IMR-90 (cell line): ENCODE measurements around the gene VPS25. TPM values are rescaled to one million over a fixed set of nuclear protein-coding genes. Genes with fewer than 3 reads are reported as not detected.

Experiments
- ATAC-seq: fragments of 200-7000 bp; cut with Tn5 transposase; 2 replicates; pipeline ENCODE4 v1.9.1; 2020; ENCODE audit warnings: low read depth, mild to moderate bottlenecking, moderate library complexity
- BruUV-seq: library from RNA; stranded (reverse); fragments of 400-500 nt; replicated peaks from 2 replicates; lab custom pipeline; 2021; lab: Mats Ljungman, UMichigan
- CTCF ChIA-PET: fragments of 300-600 bp; formaldehyde crosslinking; extraction: SDS; loops from one replicate; lab custom pipeline; 2021; ENCODE audit warnings: antibody characterized with exemption; lab: Yijun Ruan, JAX
- POLR2A ChIA-PET: fragments of 300-600 bp; sonication (Branson Sonifier 250); formaldehyde crosslinking; loops from one replicate; lab custom pipeline; 2022; ENCODE audit warnings: antibody characterized with exemption; ENCODE audit not compliant: unreplicated experiment; lab: Charles Lee
- DNase-seq: peaks from one replicate; pipeline ENCODE4 v3.0.0; 2013
- H2AFZ ChIP-seq: replicated peaks from 2 replicates; pipeline ENCODE3; 2013; ENCODE audit warnings: low read length, mild to moderate bottlenecking; ENCODE audit not compliant: poor library complexity
- H2AK5ac ChIP-seq: 2 replicates; pipeline ENCODE4 v1.6.1; 2013; ENCODE audit warnings: low read depth, low read length, inconsistent platforms
- H2AK9ac ChIP-seq: replicated peaks from 2 replicates; pipeline ENCODE3; 2013; ENCODE audit warnings: mild to moderate bottlenecking, low read depth, low read length, moderate library complexity; ENCODE audit not compliant: poor library complexity
- H2BK120ac ChIP-seq: 2 replicates; pipeline ENCODE4 v1.6.1; 2013; ENCODE audit warnings: low read depth, low read length, inconsistent platforms
- H2BK15ac ChIP-seq: 3 replicates; pipeline ENCODE4 v1.6.1; 2013; ENCODE audit warnings: low read depth, low read length, inconsistent platforms
- H2BK20ac ChIP-seq: 2 replicates; pipeline ENCODE4 v1.6.1; 2013; ENCODE audit warnings: low read depth, mild to moderate bottlenecking, inconsistent platforms, low read length, moderate library complexity
- H2BK5ac ChIP-seq: 2 replicates; pipeline ENCODE4 v1.6.1; 2013; ENCODE audit warnings: mild to moderate bottlenecking, low read depth, low read length, inconsistent platforms; ENCODE audit not compliant: poor library complexity, severe bottlenecking
- H3K14ac ChIP-seq: replicated peaks from 2 replicates; pipeline ENCODE4 v1.6.1; 2013; ENCODE audit warnings: low read depth, low read length, inconsistent platforms
- H3K18ac ChIP-seq: 2 replicates; pipeline ENCODE4 v1.6.1; 2013; ENCODE audit warnings: low read depth, low read length, control low read depth
- H3K23ac ChIP-seq: 2 replicates; pipeline ENCODE4 v1.6.1; 2013; ENCODE audit warnings: low read depth, low read length, inconsistent platforms
- H3K27ac ChIP-seq: 2 replicates; pipeline ENCODE4 v1.5.1; 2013; ENCODE audit warnings: mild to moderate bottlenecking, control low read depth, low read length; ENCODE audit not compliant: insufficient read depth
- H3K27me3 ChIP-seq: 2 replicates; pipeline ENCODE4 v1.6.1; 2013; ENCODE audit warnings: low read length; ENCODE audit not compliant: control insufficient read depth, insufficient read depth
- H3K36me3 ChIP-seq: 2 replicates; pipeline ENCODE4 v1.6.1; 2013; ENCODE audit warnings: low read length, mixed read lengths; ENCODE audit not compliant: control insufficient read depth, insufficient read depth
- H3K4ac ChIP-seq: 2 replicates; pipeline ENCODE4 v1.6.1; 2013; ENCODE audit warnings: low read depth, low read length, inconsistent platforms
- H3K4me1 ChIP-seq: 2 replicates; pipeline ENCODE4 v1.6.1; 2013; ENCODE audit warnings: low read length, mixed read lengths; ENCODE audit not compliant: control insufficient read depth, insufficient read depth
- H3K4me2 ChIP-seq: 2 replicates; pipeline ENCODE4 v1.6.1; 2013; ENCODE audit warnings: low read depth, mild to moderate bottlenecking, control low read depth, low read length, moderate library complexity
- H3K4me3 ChIP-seq: 2 replicates; pipeline ENCODE4 v1.5.1; 2013; ENCODE audit warnings: low read depth, mild to moderate bottlenecking, control low read depth, low read length, moderate library complexity; ENCODE audit not compliant: insufficient read depth
- H3K56ac ChIP-seq: 2 replicates; pipeline ENCODE4 v1.6.1; 2013; ENCODE audit warnings: low read length, inconsistent platforms; ENCODE audit not compliant: insufficient read depth; ENCODE audit errors: extremely low read depth
- H3K79me1 ChIP-seq, 2 experiments: 2 replicates each; pipeline ENCODE4 v1.6.1; 2013; ENCODE audit warnings: low read length in 2 of 2, inconsistent platforms in 1 of 2, low read depth in 1 of 2
- H3K9ac ChIP-seq: 2 replicates; pipeline ENCODE4 v1.6.1; 2013; ENCODE audit warnings: low read depth, low read length, control low read depth
- H3K9me1 ChIP-seq: 2 replicates; pipeline ENCODE4 v1.6.1; 2013; ENCODE audit warnings: low read length, inconsistent platforms; ENCODE audit not compliant: insufficient read depth
- H3K9me3 ChIP-seq: 2 replicates; pipeline ENCODE4 v1.6.1; 2013; ENCODE audit warnings: low read length; ENCODE audit not compliant: control insufficient read depth, insufficient read depth
- H4K20me1 ChIP-seq: 2 replicates; pipeline ENCODE4 v1.6.1; 2013; ENCODE audit warnings: low read length, inconsistent platforms; ENCODE audit not compliant: insufficient read depth
- H4K5ac ChIP-seq: 2 replicates; pipeline ENCODE4 v1.6.1; 2013; ENCODE audit warnings: mild to moderate bottlenecking, low read depth, low read length, control low read depth
- H4K8ac ChIP-seq, 2 experiments: 2 replicates each; pipeline ENCODE4 v1.6.1; 2013; ENCODE audit warnings: low read depth in 2 of 2, low read length in 2 of 2, control low read depth in 1 of 2, inconsistent platforms in 1 of 2
- H4K91ac ChIP-seq: 2 replicates; pipeline ENCODE4 v1.6.1; 2013; ENCODE audit warnings: low read depth, low read length, inconsistent platforms; ENCODE audit not compliant: insufficient read depth
- BHLHE40 ChIP-seq: fragments of 150-350 bp; IDR thresholded peaks from 2 replicates; pipeline ENCODE4 v1.6.1; 2016; ENCODE audit warnings: mild to moderate bottlenecking, low read depth, low read length
- CEBPB ChIP-seq: IDR thresholded peaks from 2 replicates; pipeline ENCODE4 v1.6.1; 2012; ENCODE audit warnings: low read depth, low read length, improper control_type of control experiment
- CHD1 ChIP-seq: IDR thresholded peaks from 2 replicates; pipeline ENCODE4 v1.6.1; 2012; ENCODE audit warnings: low read depth, low read length, improper control_type of control experiment
- FOS ChIP-seq: fragments of 150-350 bp; IDR thresholded peaks from 2 replicates; pipeline ENCODE4 v1.6.1; 2016; ENCODE audit warnings: low read depth, low read length
- MAZ ChIP-seq: IDR thresholded peaks from 2 replicates; pipeline ENCODE4 v1.6.1; 2012; ENCODE audit warnings: low read depth, mild to moderate bottlenecking, low read length, improper control_type of control experiment, moderate library complexity, borderline replicate concordance
- MXI1 ChIP-seq: IDR thresholded peaks from 2 replicates; pipeline ENCODE4 v1.6.1; 2012; ENCODE audit warnings: low read depth, mild to moderate bottlenecking, low read length, moderate library complexity, borderline replicate concordance
- NFE2L2 ChIP-seq: fragments of 150-350 bp; IDR thresholded peaks from 2 replicates; pipeline ENCODE4 v1.6.1; 2016; ENCODE audit warnings: low read depth, mild to moderate bottlenecking, low read length
- POLR2A ChIP-seq: IDR thresholded peaks from 2 replicates; pipeline ENCODE4 v1.6.1; 2012; ENCODE audit warnings: mild to moderate bottlenecking, low read depth, low read length
- RAD21 ChIP-seq: IDR thresholded peaks from 2 replicates; pipeline ENCODE4 v1.6.1; 2012; ENCODE audit warnings: low read length, improper control_type of control experiment
- RCOR1 ChIP-seq: IDR thresholded peaks from 2 replicates; pipeline ENCODE4 v1.6.1; 2012; ENCODE audit warnings: mild to moderate bottlenecking, low read length, improper control_type of control experiment; ENCODE audit not compliant: insufficient replicate concordance
- WGBS, 2 experiments: methylation state at CpG; one replicate each; pipeline versions ENCODE4 v1.1.5 to v1.1.7; 2013; ENCODE audit warnings: missing lambda C conversion rate in 2 of 2; ENCODE audit not compliant: insufficient read length in 1 of 2; ENCODE audit errors: extremely low coverage in 2 of 2; 5-methylcytosine and 5-hydroxymethylcytosine counted together
- dilution Hi-C: fragments of 300-500 bp; cut with HindIII; formaldehyde crosslinking; loops from one replicate; pipeline ENCODE4 v1.14.3; 2018; ENCODE audit warnings: low sequenced_read_pairs; ENCODE audit not compliant: unreplicated experiment
- in situ Hi-C: fragments of 300-500 bp; cut with MboI; formaldehyde crosslinking; loops from 3 replicates; pipeline ENCODE4 v1.14.3; 2019; ENCODE audit warnings: low sequenced_read_pairs, inconsistent platforms, mixed read lengths
- intact Hi-C: fragments of 100-400 bp; cut with micrococcal nuclease; formaldehyde crosslinking; loops from 2 replicates; pipeline ENCODE4 v1.10.0; 2022
- polyA plus RNA-seq, 3 experiments: library from polyadenylated mRNA; depleted of rRNA; stranded (reverse); fragments of >200 nt; gene quantifications; 2 replicates each; pipeline ENCODE4 v1.2.3, GENCODE V29; 2012; ENCODE audit warnings: low replicate concordance in 1 of 3
- total RNA-seq: library from RNA; depleted of rRNA; stranded (reverse); fragments of >200 nt; gene quantifications from 2 replicates; pipeline ENCODE4 v1.2.3, GENCODE V29; 2012
- TF ChIP-seq, protein P1 (sequence below): fragments of 150-350 bp; IDR thresholded peaks from 2 replicates; pipeline ENCODE4 v1.6.1; 2016; ENCODE audit warnings: low read depth, mild to moderate bottlenecking, low read length, moderate library complexity, borderline replicate concordance
- TF ChIP-seq, protein P2 (sequence below): conservative IDR thresholded peaks from 2 replicates; pipeline ENCODE4 v1.5.1; 2012; ENCODE audit warnings: mild to moderate bottlenecking, low read depth, low read length, improper control_type of control experiment

The VPS25 gene
- total and polyA plus RNA-seq, 2 of the 4 experiments (the other 2 are of a cell fraction) = 71.3 to 130 TPM

DNA sequence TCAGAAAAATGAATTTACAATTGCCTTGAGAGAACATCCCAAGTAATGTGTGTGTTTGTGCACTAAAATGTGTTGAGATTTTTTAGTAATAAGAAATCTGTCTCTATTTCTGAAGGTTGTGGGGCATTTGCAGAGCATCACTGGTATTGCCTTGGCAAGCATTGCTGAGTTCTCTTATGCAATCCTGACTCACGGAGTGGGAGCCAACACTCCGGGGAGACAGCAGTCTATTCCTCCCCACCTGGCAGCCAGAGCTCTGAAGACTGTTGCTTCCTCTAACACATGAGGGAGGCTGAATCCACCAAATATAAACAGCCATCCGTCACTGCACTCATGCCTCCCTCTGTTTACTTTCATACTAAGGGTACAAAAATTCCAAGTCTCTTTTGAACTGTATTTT, 36.0 kb downstream of the VPS25 start:
- no peak overlapping the region for H4K91ac ChIP-seq
- no peaks in the 10 kb centered on the region for H3K27me3 ChIP-seq
- no peaks in the 10 kb centered on the region for H3K9me3 ChIP-seq
- no peak overlapping the region for H3K4me3 ChIP-seq
- no peak overlapping the region for H3K4ac ChIP-seq
- ChIA-PET CTCF (interaction anchor here (0.7 to 1.5 kb wide), 3 partner anchors 9 to 735 kb away, joined by 3 to 8 read pairs (median 3); no protein-coding TSS in a partner anchor), POLR2A (no interaction called here)
- WGBS, 2 experiments = no CpG with 5 or more reads among the region's 3 CpGs
- H3K9ac ChIP-seq = no peak overlapping the region
- DNase-seq (peak; percentile 93), ATAC-seq (peak; percentile 94)
- peak overlapping the region; percentile 39; the same call in 1 of the 2 replicates for H3K4me2 ChIP-seq
- peaks cover 5% of the 10 kb centered on the region; the same call in 1 of the 2 replicates for H3K9me1 ChIP-seq
- TF ChIP-seq RAD21 = no peak
- TF ChIP-seq CEBPB = peak; percentile 97
- peak; percentile 66; the same call in 1 of the 2 replicates for TF ChIP-seq MXI1
- TF ChIP-seq MAZ = peak; percentile 50; the same call in 1 of the 2 replicates
- no peak for TF ChIP-seq NFE2L2
- TF ChIP-seq RCOR1 = peak; percentile 92
- peak; percentile 33; the same call in 1 of the 2 replicates for TF ChIP-seq BHLHE40
- TF ChIP-seq, protein P1, sequence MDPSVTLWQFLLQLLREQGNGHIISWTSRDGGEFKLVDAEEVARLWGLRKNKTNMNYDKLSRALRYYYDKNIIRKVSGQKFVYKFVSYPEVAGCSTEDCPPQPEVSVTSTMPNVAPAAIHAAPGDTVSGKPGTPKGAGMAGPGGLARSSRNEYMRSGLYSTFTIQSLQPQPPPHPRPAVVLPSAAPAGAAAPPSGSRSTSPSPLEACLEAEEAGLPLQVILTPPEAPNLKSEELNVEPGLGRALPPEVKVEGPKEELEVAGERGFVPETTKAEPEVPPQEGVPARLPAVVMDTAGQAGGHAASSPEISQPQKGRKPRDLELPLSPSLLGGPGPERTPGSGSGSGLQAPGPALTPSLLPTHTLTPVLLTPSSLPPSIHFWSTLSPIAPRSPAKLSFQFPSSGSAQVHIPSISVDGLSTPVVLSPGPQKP = no peak
- TF ChIP-seq FOS = peak; percentile 67
- no peak for TF ChIP-seq CHD1
- no peak for TF ChIP-seq POLR2A
- TF ChIP-seq, protein P2, sequence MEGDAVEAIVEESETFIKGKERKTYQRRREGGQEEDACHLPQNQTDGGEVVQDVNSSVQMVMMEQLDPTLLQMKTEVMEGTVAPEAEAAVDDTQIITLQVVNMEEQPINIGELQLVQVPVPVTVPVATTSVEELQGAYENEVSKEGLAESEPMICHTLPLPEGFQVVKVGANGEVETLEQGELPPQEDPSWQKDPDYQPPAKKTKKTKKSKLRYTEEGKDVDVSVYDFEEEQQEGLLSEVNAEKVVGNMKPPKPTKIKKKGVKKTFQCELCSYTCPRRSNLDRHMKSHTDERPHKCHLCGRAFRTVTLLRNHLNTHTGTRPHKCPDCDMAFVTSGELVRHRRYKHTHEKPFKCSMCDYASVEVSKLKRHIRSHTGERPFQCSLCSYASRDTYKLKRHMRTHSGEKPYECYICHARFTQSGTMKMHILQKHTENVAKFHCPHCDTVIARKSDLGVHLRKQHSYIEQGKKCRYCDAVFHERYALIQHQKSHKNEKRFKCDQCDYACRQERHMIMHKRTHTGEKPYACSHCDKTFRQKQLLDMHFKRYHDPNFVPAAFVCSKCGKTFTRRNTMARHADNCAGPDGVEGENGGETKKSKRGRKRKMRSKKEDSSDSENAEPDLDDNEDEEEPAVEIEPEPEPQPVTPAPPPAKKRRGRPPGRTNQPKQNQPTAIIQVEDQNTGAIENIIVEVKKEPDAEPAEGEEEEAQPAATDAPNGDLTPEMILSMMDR = no peak
- peaks cover 2 to 5% of the 10 kb centered on the region in 2 experiments; a peak in 2 of 4 replicates for H3K79me1 ChIP-seq
- intact Hi-C loops = no loop called here
- no peak overlapping the region for H3K27ac ChIP-seq
- H2AK5ac ChIP-seq = no peak overlapping the region
- no peak overlapping the region for H3K14ac ChIP-seq
- no TSS peak for BruUV-seq
- no peak overlapping the region for H4K5ac ChIP-seq
- in situ Hi-C loops = no loop called here
- H3K4me1 ChIP-seq = no peaks in the 10 kb centered on the region
- H2BK20ac ChIP-seq = no peak overlapping the region
- no peaks in the 10 kb centered on the region for H4K20me1 ChIP-seq
- no peak overlapping the region for H3K23ac ChIP-seq
- no peak overlapping the region for H2BK5ac ChIP-seq
- no peak overlapping the region for H2BK15ac ChIP-seq
- no peak overlapping the region for H2AK9ac ChIP-seq
- H2AFZ ChIP-seq = no peak overlapping the region
- no peak overlapping the region for H4K8ac ChIP-seq
- no peak overlapping the region for H2BK120ac ChIP-seq
- dilution Hi-C loops = no loop called here
- no peak overlapping the region for H3K56ac ChIP-seq
- H3K36me3 ChIP-seq = peaks cover 8% of the 10 kb centered on the region
- no peak overlapping the region for H3K18ac ChIP-seq
